Hepatocyte (in vitro differentiated cells): Measurements from ENCODE around the gene OR2AK2. TPM values are rescaled to one million over a fixed set of nuclear protein-coding genes. Genes with fewer than 3 reads are reported as not detected.

Experiments
- DNase-seq: peaks from one replicate; pipeline ENCODE4 v3.0.0-alpha.2; 2016; ENCODE audit warnings: low spot score
- H2AFZ ChIP-seq: fragments of 200-600 bp; sonication (generic); 2 replicates; pipeline ENCODE4 v1.6.0; 2016; ENCODE audit warnings: antibody characterized with exemption, mild to moderate bottlenecking
- H3K27ac ChIP-seq: fragments of 200-600 bp; sonication (generic); 2 replicates; pipeline ENCODE4 v1.5.1; 2016; ENCODE audit warnings: mild to moderate bottlenecking
- H3K27me3 ChIP-seq: fragments of 200-600 bp; sonication (generic); 2 replicates; pipeline ENCODE4 v1.6.1; 2016
- H3K36me3 ChIP-seq: fragments of 200-600 bp; sonication (generic); replicated peaks from 2 replicates; pipeline ENCODE4 v1.5.1; 2016; ENCODE audit warnings: low read depth; ENCODE audit not compliant: insufficient read depth
- H3K4me1 ChIP-seq: fragments of 200-600 bp; sonication (generic); 2 replicates; pipeline ENCODE4 v1.5.1; 2016; ENCODE audit warnings: mild to moderate bottlenecking, moderate library complexity; ENCODE audit not compliant: insufficient read depth
- H3K4me2 ChIP-seq: fragments of 200-600 bp; sonication (generic); 2 replicates; pipeline ENCODE4 v1.6.0; 2016
- H3K4me3 ChIP-seq: fragments of 200-600 bp; sonication (generic); 2 replicates; pipeline ENCODE4 v1.5.1; 2016; ENCODE audit warnings: mild to moderate bottlenecking
- H3K79me2 ChIP-seq: fragments of 200-600 bp; sonication (generic); 2 replicates; pipeline ENCODE4 v1.6.0; 2017; ENCODE audit warnings: mild to moderate bottlenecking
- H3K9me2 ChIP-seq: fragments of 200-600 bp; sonication (generic); replicated peaks from 2 replicates; pipeline ENCODE4 v1.6.0; 2017; ENCODE audit warnings: mild to moderate bottlenecking; ENCODE audit not compliant: insufficient read depth
- H3K9me3 ChIP-seq: fragments of 200-600 bp; sonication (generic); 2 replicates; pipeline ENCODE4 v1.5.1; 2016; ENCODE audit warnings: low read depth, mild to moderate bottlenecking
- H4K20me1 ChIP-seq: fragments of 200-600 bp; sonication (generic); 2 replicates; pipeline ENCODE4 v1.6.0; 2016; ENCODE audit warnings: mild to moderate bottlenecking; ENCODE audit not compliant: insufficient read depth, poor library complexity, severe bottlenecking
- EZH2 ChIP-seq: fragments of 200-600 bp; sonication (generic); IDR thresholded peaks from 2 replicates; pipeline ENCODE4 v1.6.1; 2016; ENCODE audit warnings: antibody characterized with exemption, mild to moderate bottlenecking, borderline replicate concordance
- EZH2phosphoT487 ChIP-seq: fragments of 200-600 bp; sonication (generic); IDR thresholded peaks from one replicate; pipeline ENCODE4 v1.6.1; 2018; ENCODE audit warnings: antibody characterized with exemption, mild to moderate bottlenecking, low read depth, moderate library complexity; ENCODE audit not compliant: unreplicated experiment, severe bottlenecking
- WGBS: methylation state at CpG from one replicate; pipeline ENCODE4 v1.1.6; 2016; ENCODE audit warnings: low lambda C conversion rate; ENCODE audit errors: missing lambda C conversion rate; 5-methylcytosine and 5-hydroxymethylcytosine counted together
- polyA plus RNA-seq: library from polyadenylated mRNA; unstranded; fragments of >200 nt; fragmentation: Nextera tagmentation; extraction: Ambion mirVana; gene quantifications from 2 replicates; pipeline ENCODE4 v1.2.1, GENCODE V29; 2016
- total RNA-seq: library from RNA; depleted of rRNA; stranded (reverse); fragments of >200 nt; gene quantifications from 2 replicates; pipeline ENCODE4 v1.2.3, GENCODE V29; 2014
- TF ChIP-seq, protein P1 (sequence below): fragments of 200-600 bp; sonication (generic); IDR thresholded peaks from 2 replicates; pipeline ENCODE4 v1.5.1; 2016; ENCODE audit warnings: antibody characterized with exemption, mild to moderate bottlenecking; ENCODE audit not compliant: poor library complexity

Gene OR2AK2
- total and polyA plus RNA-seq, 2 experiments from 2014 or later: not detected

DNA sequence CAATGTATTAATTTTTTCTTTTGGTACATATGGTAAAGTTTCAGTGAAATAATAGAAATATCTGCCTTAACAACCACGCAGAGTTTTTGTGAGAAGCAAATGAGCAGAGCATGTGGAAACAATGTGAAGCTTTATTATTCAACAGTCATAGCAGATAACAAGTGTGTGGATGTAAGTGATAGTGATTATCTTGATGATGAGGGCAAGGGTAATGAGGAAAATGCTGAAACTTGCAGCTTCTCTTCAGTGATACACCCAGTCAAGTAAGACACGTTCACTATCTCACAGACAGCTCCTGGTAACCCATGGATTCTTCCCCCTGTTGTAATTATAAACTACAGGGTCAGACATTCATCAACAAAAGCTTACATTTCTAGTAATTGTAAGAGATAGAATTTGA lies 33.8 kb downstream of the OR2AK2 start:
- Histone ChIP-seq H3K27ac (no peak overlapping the region), H4K20me1 (no peaks in the 10 kb centered on the region), H3K9me2 (no peaks in the 10 kb centered on the region), H3K36me3 (no peaks in the 10 kb centered on the region), H3K4me1 (no peaks in the 10 kb centered on the region), H3K9me3 (no peaks in the 10 kb centered on the region), H3K27me3 (no peaks in the 10 kb centered on the region), H3K4me2 (no peak overlapping the region), H3K4me3 (no peak overlapping the region), H3K79me2 (no peaks in the 10 kb centered on the region), H2AFZ (no peak overlapping the region)
- DNase-seq: no peak
- WGBS: 13% methylated on average over 2 of the region's 2 CpGs
- TF ChIP-seq, protein P1, sequence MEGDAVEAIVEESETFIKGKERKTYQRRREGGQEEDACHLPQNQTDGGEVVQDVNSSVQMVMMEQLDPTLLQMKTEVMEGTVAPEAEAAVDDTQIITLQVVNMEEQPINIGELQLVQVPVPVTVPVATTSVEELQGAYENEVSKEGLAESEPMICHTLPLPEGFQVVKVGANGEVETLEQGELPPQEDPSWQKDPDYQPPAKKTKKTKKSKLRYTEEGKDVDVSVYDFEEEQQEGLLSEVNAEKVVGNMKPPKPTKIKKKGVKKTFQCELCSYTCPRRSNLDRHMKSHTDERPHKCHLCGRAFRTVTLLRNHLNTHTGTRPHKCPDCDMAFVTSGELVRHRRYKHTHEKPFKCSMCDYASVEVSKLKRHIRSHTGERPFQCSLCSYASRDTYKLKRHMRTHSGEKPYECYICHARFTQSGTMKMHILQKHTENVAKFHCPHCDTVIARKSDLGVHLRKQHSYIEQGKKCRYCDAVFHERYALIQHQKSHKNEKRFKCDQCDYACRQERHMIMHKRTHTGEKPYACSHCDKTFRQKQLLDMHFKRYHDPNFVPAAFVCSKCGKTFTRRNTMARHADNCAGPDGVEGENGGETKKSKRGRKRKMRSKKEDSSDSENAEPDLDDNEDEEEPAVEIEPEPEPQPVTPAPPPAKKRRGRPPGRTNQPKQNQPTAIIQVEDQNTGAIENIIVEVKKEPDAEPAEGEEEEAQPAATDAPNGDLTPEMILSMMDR: no peak
- TF ChIP-seq EZH2phosphoT487: no peak

- no peak overlapping the region for H3K4me2 ChIP-seq
- TF ChIP-seq EZH2 (no peak), EZH2phosphoT487 (no peak)
- TF ChIP-seq, protein P1: no peak
- H3K36me3 ChIP-seq: no peaks in the 10 kb centered on the region
- H3K4me1 ChIP-seq: no peaks in the 10 kb centered on the region
- no peaks in the 10 kb centered on the region for H3K27me3 ChIP-seq
- no peaks in the 10 kb centered on the region for H4K20me1 ChIP-seq
- 77% methylated on average over 1 of the region's 1 CpG for WGBS
- H3K9me2 ChIP-seq: no peaks in the 10 kb centered on the region
- H3K9me3 ChIP-seq: no peaks in the 10 kb centered on the region
- no peak overlapping the region for H3K4me3 ChIP-seq
- no peak overlapping the region for H2AFZ ChIP-seq
- H3K27ac ChIP-seq: no peak overlapping the region
- no peak for DNase-seq
- no peaks in the 10 kb centered on the region for H3K79me2 ChIP-seq
Observed at GRCh38 chr1:248000169-248000568, 35.1 kb downstream of the OR2AK2 start.

DNA sequence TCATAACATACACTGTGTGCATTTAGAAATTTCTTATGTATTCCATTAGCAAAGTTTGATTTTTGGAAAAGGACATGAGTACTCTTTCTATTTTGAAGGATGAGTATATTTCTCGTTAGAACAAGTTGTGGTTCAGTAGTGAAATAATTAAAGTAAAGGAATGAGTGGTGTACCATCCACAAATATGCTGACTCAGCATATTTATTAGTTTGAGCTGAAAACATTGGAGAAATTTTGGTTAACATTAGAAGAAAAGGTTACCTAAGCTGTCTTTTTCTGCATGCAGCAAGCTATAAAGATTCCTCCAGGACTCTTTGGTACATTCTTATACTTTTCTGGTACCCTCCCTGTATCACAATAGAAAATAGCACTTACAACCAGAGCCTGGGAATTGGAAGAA lies 42.7 kb downstream of the OR2AK2 start:
- Histone ChIP-seq H3K4me1 (no peaks in the 10 kb centered on the region), H3K27ac (no peak overlapping the region), H3K79me2 (no peaks in the 10 kb centered on the region), H3K36me3 (no peaks in the 10 kb centered on the region), H3K9me2 (no peaks in the 10 kb centered on the region), H3K4me3 (no peak overlapping the region), H2AFZ (no peak overlapping the region), H3K4me2 (no peak overlapping the region), H3K9me3 (no peaks in the 10 kb centered on the region), H4K20me1 (no peaks in the 10 kb centered on the region), H3K27me3 (no peaks in the 10 kb centered on the region)
- TF ChIP-seq, protein P1: no peak
- no peak for TF ChIP-seq EZH2phosphoT487
- TF ChIP-seq EZH2: no peak
- 54% methylated on average over 1 of the region's 1 CpG for WGBS
- DNase-seq: no peak

DNA sequence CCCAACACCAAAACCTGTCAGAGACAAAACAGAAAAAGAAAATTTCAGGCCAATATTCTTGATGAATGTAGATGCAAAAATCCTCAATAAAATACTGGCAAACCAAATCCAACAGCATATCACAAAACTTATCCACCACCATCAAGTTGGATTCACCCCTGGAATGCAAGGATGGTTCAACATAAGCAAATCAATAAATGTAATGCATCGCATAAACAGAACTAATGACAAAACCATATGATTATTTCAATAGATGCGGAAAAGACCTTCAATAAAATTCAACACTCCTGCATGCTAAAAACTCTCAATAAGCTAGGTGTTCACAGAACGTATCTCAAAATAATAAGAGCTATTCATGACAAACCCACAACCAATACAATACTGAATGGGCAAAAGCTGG lies 44.6 kb downstream of the OR2AK2 start:
- Histone ChIP-seq H3K9me2 (no peaks in the 10 kb centered on the region), H3K4me2 (no peak overlapping the region), H3K4me1 (no peaks in the 10 kb centered on the region), H3K36me3 (no peaks in the 10 kb centered on the region), H3K27ac (no peak overlapping the region), H2AFZ (no peak overlapping the region), H3K27me3 (no peaks in the 10 kb centered on the region), H3K79me2 (no peaks in the 10 kb centered on the region), H3K4me3 (no peak overlapping the region), H4K20me1 (no peaks in the 10 kb centered on the region), H3K9me3 (no peaks in the 10 kb centered on the region)
- DNase-seq: no peak
- 69% methylated on average over 3 of the region's 3 CpGs for WGBS
- TF ChIP-seq EZH2: no peak
- TF ChIP-seq, protein P1: no peak
- TF ChIP-seq EZH2phosphoT487: no peak
